ENCODE results near the gene LIN9. TPM values are rescaled to one million over a fixed set of nuclear protein-coding genes. Genes with fewer than 3 reads are reported as not detected.
"Not testable (repeated sequence)": the region's sequence is repeated elsewhere in the genome, so short reads cannot be mapped to it uniquely, and the experiment has no call there.

LIN9 gene
- total RNA-seq, 2 experiments from 2014 or later = 1.3 to 1.5 TPM

- no peaks in the 10 kb centered on the region for H3K9me3 Mint-ChIP-seq
Observed at GRCh38 chr1:226274138-226274537, 34.8 kb downstream of the LIN9 start.

GRCh38 chr1:226272233-226272902 lies 36.6 kb downstream of the LIN9 start:
- peaks cover 38% of the 10 kb centered on the region for H3K36me3 Mint-ChIP-seq (ENCODE audit: low read depth)
- ATAC-seq (ENCODE audit: poor library complexity); H3K4me1 ChIP-seq (ENCODE audit: insufficient read depth, low read length); DNase-seq; H3K27me3 Mint-ChIP-seq; H3K4me1 Mint-ChIP-seq (ENCODE audit: low read depth); H3K27ac Mint-ChIP-seq; H3K27me3 ChIP-seq (ENCODE audit: control insufficient read depth in 1 of 2, insufficient read depth in 2 of 2, low read length in 2 of 2); H3K4me3 Mint-ChIP-seq; H3K27ac ChIP-seq (ENCODE audit: low read depth in 1 of 2, low read length in 2 of 2); intact Hi-C loops (cut with DNase I, micrococcal nuclease); H3K36me3 ChIP-seq (ENCODE audit: insufficient read depth, low read length); H3K4me3 ChIP-seq (ENCODE audit: low read length); H3K9me3 Mint-ChIP-seq; H3K9me3 ChIP-seq (ENCODE audit: control insufficient read depth in 1 of 2, insufficient read depth in 1 of 2, low read length in 2 of 2): not testable (repeated sequence)
- ChIA-PET POLR2A (interaction anchor here (0.8 kb wide), 1 partner anchor 37 kb away, joined by 3 read pairs; the partner anchor contains the start of gene LIN9), CTCF (interaction anchor here (0.5 to 0.6 kb wide), 2 partner anchors 13 to 1750 kb away, joined by 3 read pairs; no protein-coding TSS in a partner anchor)

More at GRCh38 chr1:226274138-226274537, 34.8 kb downstream of the LIN9 start:
- POLR2A ChIA-PET = no interaction called here
- DNase-seq (no peak), ATAC-seq (ENCODE audit: poor library complexity) (no peak)
- CTCF ChIA-PET = no interaction called here
- Mint-ChIP-seq H3K36me3 (ENCODE audit: low read depth) (peaks cover 25% of the 10 kb centered on the region), H3K27ac (no peak overlapping the region), H3K4me3 (no peak overlapping the region), H3K4me1 (ENCODE audit: low read depth) (no peaks in the 10 kb centered on the region), H3K27me3 (no peaks in the 10 kb centered on the region)
- no peaks in the 10 kb centered on the region for H3K9me3 ChIP-seq (ENCODE audit: control insufficient read depth in 1 of 2, insufficient read depth in 1 of 2, low read length in 2 of 2)
- no peak overlapping the region for H3K4me3 ChIP-seq (ENCODE audit: low read length)
- TF ChIP-seq CTCF (IDR thresholded peaks at IDR 0.05) = no peak
- H3K27ac ChIP-seq (ENCODE audit: low read depth in 1 of 2, low read length in 2 of 2) = no peak overlapping the region
- intact Hi-C loops (cut with DNase I, micrococcal nuclease) = no loop called here
- no peaks in the 10 kb centered on the region for H3K36me3 ChIP-seq (ENCODE audit: insufficient read depth, low read length)
- H3K4me1 ChIP-seq (ENCODE audit: insufficient read depth, low read length) = no peaks in the 10 kb centered on the region
- no peaks in the 10 kb centered on the region for H3K27me3 ChIP-seq (ENCODE audit: control insufficient read depth in 1 of 2, insufficient read depth in 2 of 2, low read length in 2 of 2)

- no peak for ATAC-seq (ENCODE audit: poor library complexity)
- Mint-ChIP-seq H3K27me3 (no peaks in the 10 kb centered on the region), H3K36me3 (ENCODE audit: low read depth) (peaks cover 30% of the 10 kb centered on the region), H3K4me3 (no peak overlapping the region), H3K9me3 (no peaks in the 10 kb centered on the region), H3K4me1 (ENCODE audit: low read depth) (no peaks in the 10 kb centered on the region), H3K27ac (no peak overlapping the region)
- intact Hi-C loops (cut with DNase I, micrococcal nuclease) = no loop called here
- ChIA-PET CTCF (no interaction called here), POLR2A (no interaction called here)
- no peaks in the 10 kb centered on the region for H3K27me3 ChIP-seq (ENCODE audit: control insufficient read depth in 1 of 2, insufficient read depth in 2 of 2, low read length in 2 of 2)
- DNase-seq = no peak
- no peaks in the 10 kb centered on the region for H3K9me3 ChIP-seq (ENCODE audit: control insufficient read depth in 1 of 2, insufficient read depth in 1 of 2, low read length in 2 of 2)
- no peaks in the 10 kb centered on the region for H3K4me1 ChIP-seq (ENCODE audit: insufficient read depth, low read length)
- TF ChIP-seq CTCF (IDR thresholded peaks at IDR 0.05) = no peak
- no peaks in the 10 kb centered on the region for H3K36me3 ChIP-seq (ENCODE audit: insufficient read depth, low read length)
- no peak overlapping the region for H3K4me3 ChIP-seq (ENCODE audit: low read length)
- no peak overlapping the region for H3K27ac ChIP-seq (ENCODE audit: low read depth in 1 of 2, low read length in 2 of 2)
Observed at GRCh38 chr1:226268421-226269124, 40.4 kb downstream of the LIN9 start.

Measured in CD4-positive, alpha-beta T cell (primary cell).